ENCODE results near the gene PTGER1.

The PTGER1 gene

GRCh38 chr19:14497228-14497921 is 22.2 kb upstream of the PTGER1 start:
- no peak for DNase-seq

GRCh38 chr19:14496834-14497227 is 21.7 kb upstream of the PTGER1 start:
- DNase-seq: no peak

GRCh38 chr19:14496029-14496833 is 21.1 kb upstream of the PTGER1 start, which contains the start of gene GIPC1:
TSS of gene GIPC1 (minus strand) at chr19:14496127. CDS start at chr19:14482976, 13,151 bp downstream.
- peak; percentile 97 for DNase-seq

GRCh38 chr19:14495672-14496028 is 20.5 kb upstream of the PTGER1 start:
- DNase-seq: no peak

GRCh38 chr19:14494910-14495671 is 19.9 kb upstream of the PTGER1 start:
- no peak for DNase-seq

- no peak for DNase-seq
These were observed 19.3 kb upstream of the PTGER1 start for GRCh38 chr19:14494411-14494810.

GRCh38 chr19:14492756-14493337 is 17.7 kb upstream of the PTGER1 start:
- no peak for DNase-seq

- no peak for DNase-seq
These were observed 12.4 kb upstream of the PTGER1 start for GRCh38 chr19:14487370-14488125.

GRCh38 chr19:14482172-14482941 is 7.2 kb upstream of the PTGER1 start:
- no peak for DNase-seq

GRCh38 chr19:14480700-14481079 is 5.5 kb upstream of the PTGER1 start:
- no peak for DNase-seq

GRCh38 chr19:14479975-14480699 is 5.0 kb upstream of the PTGER1 start:
- no peak for DNase-seq

GRCh38 chr19:14479309-14479974 is 4.3 kb upstream of the PTGER1 start:
- DNase-seq: no peak

- no peak for DNase-seq
These were observed 3.0 kb upstream of the PTGER1 start for GRCh38 chr19:14478113-14478545.

- no peak for DNase-seq
These were observed 2.4 kb upstream of the PTGER1 start for GRCh38 chr19:14477418-14478112.

- DNase-seq: no peak
These were observed 1.7 kb upstream of the PTGER1 start for GRCh38 chr19:14476673-14477401.

- no peak for DNase-seq
These were observed 1.1 kb upstream of the PTGER1 start for GRCh38 chr19:14476327-14476672.

GRCh38 chr19:14474827-14475226 is 327 bp downstream of the PTGER1 start:
- DNase-seq: no peak

- no peak for DNase-seq
These were observed 1.1 kb downstream of the PTGER1 start for GRCh38 chr19:14473978-14474578.

Measured in NCI-H1417 treated with DMSO at 0.1 percent for 48 hours (cell line).